ENCODE measurements around the gene SPATA2L.
"Not testable (repeated sequence)": the region's sequence is repeated elsewhere in the genome, so short reads cannot be mapped to it uniquely, and the experiment has no call there.

The SPATA2L gene

DNA sequence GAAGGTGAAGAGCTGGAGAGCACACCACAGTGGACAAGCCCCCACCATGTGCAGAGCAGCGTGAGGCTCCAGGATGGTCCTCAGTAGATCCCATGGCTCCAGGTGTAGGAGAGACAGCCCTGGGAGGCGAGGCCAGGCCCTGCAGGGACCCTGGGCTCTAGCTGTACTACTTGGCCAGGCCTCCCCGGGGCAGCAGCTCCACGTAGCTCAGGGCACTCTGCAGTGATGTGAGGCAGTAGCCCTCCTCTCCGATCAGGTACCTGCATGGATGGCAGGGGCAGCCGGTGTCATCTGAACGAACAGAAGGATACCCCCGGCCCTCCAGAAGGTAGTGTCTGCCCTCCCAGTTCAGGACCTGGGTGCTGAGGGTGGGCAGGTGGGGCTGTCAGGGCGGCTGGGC, 6.2 kb upstream of the SPATA2L start:
- H3K4me3 ChIP-seq (ENCODE audit: low read depth, low read length) = no peak overlapping the region
- peak; percentile 9 for DNase-seq (ENCODE audit: low read depth)
- TF ChIP-seq, protein P1, sequence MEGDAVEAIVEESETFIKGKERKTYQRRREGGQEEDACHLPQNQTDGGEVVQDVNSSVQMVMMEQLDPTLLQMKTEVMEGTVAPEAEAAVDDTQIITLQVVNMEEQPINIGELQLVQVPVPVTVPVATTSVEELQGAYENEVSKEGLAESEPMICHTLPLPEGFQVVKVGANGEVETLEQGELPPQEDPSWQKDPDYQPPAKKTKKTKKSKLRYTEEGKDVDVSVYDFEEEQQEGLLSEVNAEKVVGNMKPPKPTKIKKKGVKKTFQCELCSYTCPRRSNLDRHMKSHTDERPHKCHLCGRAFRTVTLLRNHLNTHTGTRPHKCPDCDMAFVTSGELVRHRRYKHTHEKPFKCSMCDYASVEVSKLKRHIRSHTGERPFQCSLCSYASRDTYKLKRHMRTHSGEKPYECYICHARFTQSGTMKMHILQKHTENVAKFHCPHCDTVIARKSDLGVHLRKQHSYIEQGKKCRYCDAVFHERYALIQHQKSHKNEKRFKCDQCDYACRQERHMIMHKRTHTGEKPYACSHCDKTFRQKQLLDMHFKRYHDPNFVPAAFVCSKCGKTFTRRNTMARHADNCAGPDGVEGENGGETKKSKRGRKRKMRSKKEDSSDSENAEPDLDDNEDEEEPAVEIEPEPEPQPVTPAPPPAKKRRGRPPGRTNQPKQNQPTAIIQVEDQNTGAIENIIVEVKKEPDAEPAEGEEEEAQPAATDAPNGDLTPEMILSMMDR (IDR thresholded peaks at IDR 0.05; ENCODE audit: insufficient read depth, low read depth, low read length, missing control alignments) = no peak

DNA sequence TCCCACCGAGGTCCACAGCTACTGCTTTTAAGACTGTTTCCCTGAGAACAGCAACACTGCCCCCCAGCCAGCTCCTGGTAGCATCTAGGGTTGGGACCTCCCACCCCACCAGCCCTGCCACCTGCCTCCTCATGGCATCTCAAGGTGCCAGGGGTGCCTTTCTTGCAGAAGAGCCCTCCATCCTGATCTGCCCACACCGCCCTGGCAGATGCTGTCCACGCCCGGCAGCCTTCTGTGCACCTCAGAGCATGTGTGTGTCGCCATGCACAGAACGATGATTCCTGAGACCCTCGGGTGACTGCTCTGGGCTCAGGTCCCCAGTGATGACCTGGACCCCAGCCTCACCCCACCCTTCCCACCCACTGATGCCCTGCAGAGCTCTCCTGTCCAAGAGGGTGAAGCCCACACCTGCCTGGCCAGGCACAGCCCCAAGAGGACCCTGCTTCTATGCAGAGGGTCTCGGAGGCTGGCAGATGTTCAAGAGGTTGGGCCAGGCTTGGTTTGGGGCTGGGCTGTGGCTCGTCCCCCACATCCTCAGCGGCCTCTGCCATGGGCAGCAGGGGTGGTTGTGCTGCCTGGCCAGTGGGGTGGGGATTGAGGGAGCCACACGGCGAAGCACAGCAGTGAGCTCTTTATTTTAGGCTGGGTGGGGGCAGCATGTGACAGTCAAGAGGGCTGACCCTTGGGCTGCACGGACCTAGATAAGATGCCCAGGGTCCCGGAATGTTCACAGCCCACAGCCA, 5.2 kb upstream of the SPATA2L start:
- no peak overlapping the region for H3K4me3 ChIP-seq (ENCODE audit: low read depth, low read length)
- peak; percentile 2 for DNase-seq (ENCODE audit: low read depth)
- TF ChIP-seq, protein P1 (IDR thresholded peaks at IDR 0.05; ENCODE audit: insufficient read depth, low read depth, low read length, missing control alignments) = no peak

DNA sequence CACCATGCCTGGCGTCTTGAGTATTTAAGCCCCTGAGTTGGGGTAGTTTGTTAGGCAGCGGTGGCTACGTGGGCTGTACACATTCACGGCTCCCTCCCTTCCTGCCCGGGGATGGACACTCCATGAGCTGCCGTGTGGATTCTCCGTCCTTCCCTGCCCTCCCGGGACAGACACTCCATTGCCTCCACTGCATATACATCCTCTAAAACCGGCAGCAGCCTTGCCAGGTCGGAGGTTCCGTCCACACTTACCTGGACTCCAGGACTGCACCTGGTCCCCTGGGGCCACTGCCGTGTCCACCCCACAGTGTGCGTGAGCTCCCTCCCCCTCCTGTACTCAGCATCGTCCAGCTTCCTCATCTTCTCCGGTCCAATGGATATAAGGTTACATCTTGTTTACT, 3.5 kb upstream of the SPATA2L start:
- no peak overlapping the region for H3K4me3 ChIP-seq (ENCODE audit: low read depth, low read length)
- TF ChIP-seq, protein P1 (IDR thresholded peaks at IDR 0.05; ENCODE audit: insufficient read depth, low read depth, low read length, missing control alignments) = no peak
- no peak for DNase-seq (ENCODE audit: low read depth)

DNA sequence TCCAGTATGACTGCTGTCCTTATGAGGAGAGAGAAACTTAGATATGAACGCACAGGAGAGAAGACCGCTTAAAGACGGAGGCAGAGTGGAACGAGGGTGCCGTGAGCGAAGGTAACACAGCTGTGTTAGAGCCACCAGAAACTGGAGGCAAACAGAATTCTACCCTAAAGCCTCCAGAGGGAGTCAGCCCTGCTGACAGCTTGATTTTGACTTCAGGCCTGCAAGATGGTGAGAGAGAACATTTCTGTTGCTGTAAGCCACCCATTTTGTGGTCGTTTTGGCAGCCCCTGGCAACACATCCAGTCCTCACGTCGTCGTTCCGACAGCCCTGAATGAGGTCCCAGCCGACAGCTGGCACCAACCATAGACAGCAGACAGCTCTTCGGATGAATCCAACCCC, 2.8 kb upstream of the SPATA2L start:
- TF ChIP-seq, protein P1 (IDR thresholded peaks at IDR 0.05; ENCODE audit: insufficient read depth, low read depth, low read length, missing control alignments) = no peak

DNA sequence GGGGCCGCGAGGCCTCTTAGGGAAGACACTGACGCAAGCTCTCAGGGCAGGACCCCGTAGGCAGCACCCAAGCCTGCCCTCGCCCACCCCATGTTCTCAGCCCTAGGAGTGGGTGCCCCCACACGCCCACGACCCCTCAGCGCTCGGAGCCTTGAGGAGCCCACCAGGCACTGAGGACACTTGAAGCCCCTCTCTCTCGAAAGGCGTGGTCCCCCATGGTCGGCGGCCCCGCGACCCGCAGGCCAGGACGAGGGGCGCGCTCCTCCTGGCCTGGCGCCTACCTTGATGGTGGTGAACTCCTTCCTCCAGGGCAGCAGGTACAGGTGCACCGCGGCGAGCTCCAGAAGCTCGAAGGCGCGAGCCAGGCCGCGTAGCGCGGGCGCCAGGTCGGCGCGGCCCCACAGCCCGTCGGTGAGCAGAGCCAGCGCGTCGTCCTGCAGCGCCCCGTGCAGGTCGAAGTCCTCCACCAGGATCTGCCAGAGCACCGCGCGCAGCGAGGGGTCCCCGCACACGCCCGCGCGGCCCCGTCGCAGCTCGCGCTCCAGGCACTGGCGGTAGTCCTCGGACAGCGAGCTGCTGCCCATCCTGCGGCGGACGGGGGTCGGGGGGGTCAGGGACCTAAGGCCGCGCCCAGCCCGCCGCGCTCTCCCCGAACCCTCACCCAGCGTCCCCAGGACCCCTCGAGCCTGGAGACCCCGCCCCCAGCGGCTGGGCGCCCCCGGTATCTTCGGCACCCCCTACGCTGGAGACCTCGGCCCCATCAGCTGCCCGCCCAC, 668 bp downstream of the SPATA2L start:
- H3K4me3 ChIP-seq (ENCODE audit: low read depth, low read length) = peak overlapping the region; percentile 76
- peak; percentile 70 for DNase-seq (ENCODE audit: low read depth)
- TF ChIP-seq, protein P1 (IDR thresholded peaks at IDR 0.05; ENCODE audit: insufficient read depth, low read depth, low read length, missing control alignments) = peak; percentile 40

More for the DNA sequence above, 2.8 kb upstream of the SPATA2L start:
- peak; percentile 9 for DNase-seq (ENCODE audit: low read depth)
- H3K4me3 ChIP-seq (ENCODE audit: low read depth, low read length) = no peak overlapping the region

DNA sequence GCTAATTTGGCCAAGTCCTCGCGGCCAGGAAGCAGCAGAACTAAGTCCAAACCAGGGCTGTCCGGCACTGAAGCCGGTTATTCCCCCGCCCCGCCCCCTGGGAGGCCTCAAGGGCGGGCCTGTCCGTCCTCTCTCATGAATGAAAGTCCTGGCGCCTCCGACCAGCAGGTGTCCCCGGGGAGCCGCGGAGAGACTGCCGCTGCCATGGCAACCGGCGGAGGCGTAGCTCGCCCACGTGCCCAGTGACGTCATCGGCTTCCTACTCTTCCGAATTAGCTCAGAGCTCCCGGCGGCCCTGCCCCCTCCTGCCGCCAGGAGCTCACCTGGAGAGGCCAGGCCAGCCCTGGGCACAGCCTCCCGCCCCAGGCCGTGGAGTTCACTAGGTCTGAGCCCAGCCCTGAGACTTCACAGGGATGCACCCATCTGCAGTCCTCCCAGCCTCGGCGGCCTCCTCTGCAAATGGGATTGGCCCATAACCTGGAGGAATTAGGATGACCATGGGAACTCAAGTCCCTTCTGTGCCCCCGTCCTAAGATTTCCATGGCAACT, 1.3 kb downstream of the SPATA2L start:
- peak; percentile 99 for DNase-seq (ENCODE audit: low read depth)
- H3K4me3 ChIP-seq (ENCODE audit: low read depth, low read length) = peak overlapping the region; percentile 76
- TF ChIP-seq, protein P1 (IDR thresholded peaks at IDR 0.05; ENCODE audit: insufficient read depth, low read depth, low read length, missing control alignments) = peak; percentile 56

DNA sequence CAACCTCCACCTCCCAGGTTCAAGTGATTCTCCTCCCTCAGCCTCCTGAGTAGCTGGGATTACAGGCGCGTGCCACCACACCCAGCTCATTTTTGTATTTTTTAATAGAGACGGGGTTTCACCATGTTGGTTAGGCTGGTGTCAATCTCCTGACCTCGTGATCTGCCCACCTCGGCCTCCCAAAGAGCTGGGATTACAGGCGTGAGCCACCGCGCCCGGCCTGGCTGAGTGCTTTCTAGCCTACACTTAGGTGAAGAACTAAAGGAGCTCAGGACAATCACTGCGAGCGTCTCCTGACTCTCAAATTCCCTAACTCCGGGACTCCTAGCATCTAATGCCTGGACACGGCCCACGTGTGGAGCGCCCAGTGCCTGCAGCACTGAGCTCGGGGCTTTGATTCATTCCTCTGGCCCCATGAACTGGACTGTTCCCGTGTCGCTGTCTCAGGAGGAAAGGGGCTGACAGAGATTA, 1.8 kb downstream of the SPATA2L start:
- DNase-seq (ENCODE audit: low read depth); H3K4me3 ChIP-seq (ENCODE audit: low read depth, low read length): not testable (repeated sequence)

DNA sequence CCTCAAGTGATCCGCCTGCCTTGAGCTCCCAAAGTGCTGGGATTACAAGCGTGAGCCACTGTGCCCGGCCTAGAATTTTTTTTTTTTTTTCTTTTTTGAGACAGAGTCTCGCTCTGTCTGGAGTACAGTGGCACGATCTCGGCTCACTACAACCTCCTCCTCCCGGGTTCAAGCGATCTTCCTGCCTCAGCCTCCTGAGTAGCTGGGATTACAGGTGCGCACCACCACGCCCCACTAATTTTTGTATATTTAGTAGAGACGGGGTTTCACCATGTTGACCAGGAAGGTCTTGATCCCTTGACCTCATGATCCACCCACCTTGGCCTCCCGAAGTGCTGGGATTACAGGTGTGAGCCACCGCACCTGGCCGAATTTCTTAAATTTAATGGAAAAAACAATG, 2.8 kb downstream of the SPATA2L start:
- not testable (repeated sequence) for H3K4me3 ChIP-seq (ENCODE audit: low read depth, low read length); DNase-seq (ENCODE audit: low read depth)

Measured in GM12865 (cell line).